Measurements from ENCODE around the gene PRRX1.

Gene PRRX1

DNA sequence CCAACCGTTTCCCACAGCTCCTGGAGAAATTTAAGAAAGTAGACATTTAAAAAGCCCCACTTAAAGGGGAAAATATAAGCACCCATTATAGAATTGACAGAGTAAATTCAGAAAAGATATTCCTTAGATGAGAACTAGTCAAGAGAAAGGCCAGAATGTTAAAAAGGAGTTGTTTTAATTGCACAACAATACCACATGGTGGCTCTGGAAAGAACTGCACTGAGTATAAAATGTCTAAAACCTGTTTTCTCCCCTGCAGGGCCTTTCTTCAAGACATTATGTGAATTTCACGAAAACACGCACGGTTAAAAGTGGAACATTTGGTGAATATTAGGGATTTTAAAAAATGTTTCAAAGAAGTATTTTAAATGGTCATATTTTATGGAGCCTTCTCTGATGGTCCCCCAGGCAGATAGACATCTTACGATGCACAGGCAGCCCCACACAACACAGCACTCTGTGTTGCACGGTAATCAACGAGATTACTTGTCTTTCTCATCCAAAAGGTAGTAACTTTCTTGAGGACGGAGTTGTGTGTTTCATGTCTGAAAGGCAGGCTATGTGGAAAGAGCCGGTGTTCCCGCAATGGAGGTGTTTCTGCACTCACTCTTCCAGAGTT lies 101.9 kb downstream of the PRRX1 start:
- peak; percentile 25 to 29 for DNase-seq (ENCODE audit: low read depth in 2 of 2)

DNA sequence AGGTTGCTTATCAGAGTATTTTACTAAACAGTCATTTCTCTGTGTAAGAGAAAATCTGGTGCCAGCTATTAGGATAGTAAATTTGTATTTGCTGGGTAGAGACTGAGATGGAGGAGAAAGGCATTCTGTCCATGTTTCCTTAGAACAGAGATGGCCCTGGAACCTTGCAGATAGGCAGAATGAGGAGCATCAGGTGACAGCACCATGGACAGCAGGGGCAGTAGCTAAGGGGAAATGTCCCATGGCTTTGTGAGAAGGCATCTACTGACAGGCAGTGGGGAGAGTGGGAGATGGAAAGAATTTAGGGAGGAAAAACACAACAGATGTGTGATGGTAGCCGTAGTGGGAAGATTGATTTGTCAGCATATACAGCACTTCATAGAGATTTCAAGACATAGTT lies 105.0 kb downstream of the PRRX1 start:
- DNase-seq (ENCODE audit: low read depth in 2 of 2): no peak

DNA sequence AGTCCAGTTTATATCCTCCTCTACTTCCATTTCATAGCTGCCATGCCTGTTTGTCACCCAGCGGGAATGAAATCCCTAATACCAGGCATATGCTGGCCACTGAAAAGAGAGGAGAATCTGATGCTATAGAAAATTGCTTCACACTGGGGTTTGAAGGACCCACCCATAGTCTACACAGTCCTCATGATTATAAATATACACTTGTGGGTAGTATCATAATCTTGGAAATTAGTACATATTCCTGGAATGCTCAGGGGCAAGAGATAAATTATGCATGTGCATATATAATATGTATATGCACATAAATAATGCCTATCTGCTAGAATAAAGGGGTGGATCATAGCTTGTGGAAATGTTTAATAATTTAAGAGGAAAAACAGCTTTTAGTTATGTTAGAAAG lies 105.8 kb downstream of the PRRX1 start:
- no peak for DNase-seq (ENCODE audit: low read depth in 2 of 2)

DNA sequence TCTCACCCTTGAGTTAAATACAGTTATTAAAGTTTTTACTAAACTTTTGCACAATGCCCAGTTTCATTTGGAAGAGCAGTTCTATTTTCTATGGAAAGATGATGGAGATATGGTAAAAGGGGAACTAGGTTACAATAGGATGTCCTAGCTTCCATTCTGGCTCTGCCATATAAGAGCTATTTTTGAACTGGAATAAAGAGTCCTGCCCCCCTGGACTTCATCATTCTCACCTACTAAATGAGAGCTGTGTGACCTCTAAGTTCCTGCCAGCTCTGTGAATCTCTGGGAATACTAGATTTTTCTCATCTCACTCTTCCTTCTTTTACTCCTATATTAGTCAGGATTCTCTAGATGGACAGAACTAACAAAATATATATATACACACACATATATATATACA lies 106.3 kb downstream of the PRRX1 start:
- DNase-seq (ENCODE audit: low read depth in 2 of 2): no peak

DNA sequence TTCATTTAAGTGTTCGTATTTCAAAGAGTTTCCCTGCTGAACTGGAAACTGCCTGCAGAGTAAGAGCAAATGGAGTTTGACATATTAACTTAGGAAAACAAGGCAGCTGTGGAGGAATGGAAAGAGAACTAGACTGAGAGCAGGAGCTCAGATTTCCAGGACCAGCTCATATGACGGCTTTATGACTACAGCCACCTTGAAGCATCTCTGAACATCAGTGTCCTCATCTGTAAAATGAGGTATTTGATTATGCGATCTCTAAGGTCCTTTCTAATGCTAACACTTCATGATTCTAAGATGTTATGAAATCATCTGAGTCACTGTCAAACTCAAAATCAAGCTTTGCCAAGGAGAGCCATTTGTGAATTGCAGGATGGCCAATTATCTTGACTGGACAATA lies 112.3 kb downstream of the PRRX1 start:
- DNase-seq (ENCODE audit: low read depth in 2 of 2): no peak

DNA sequence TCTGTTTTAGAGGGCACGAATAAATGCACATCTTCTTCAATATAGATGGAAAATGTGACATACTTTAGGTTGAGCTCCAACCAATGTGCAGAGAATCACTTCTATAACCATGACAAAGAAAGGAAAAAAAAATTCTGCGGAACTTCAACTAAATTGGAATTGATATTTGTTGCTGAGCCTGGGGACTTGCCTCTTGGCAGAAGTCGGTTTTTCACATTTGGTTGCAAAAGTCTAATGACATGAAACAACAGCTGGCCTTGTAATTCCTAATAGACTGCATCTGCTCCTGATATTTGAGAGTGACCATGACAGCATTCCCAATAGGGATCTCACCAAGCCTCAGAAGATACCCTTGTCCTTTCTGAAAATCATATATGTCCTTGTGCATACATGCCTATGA lies 112.8 kb downstream of the PRRX1 start:
- no peak for DNase-seq (ENCODE audit: low read depth in 2 of 2)

All from fibroblast of skin of left biceps (primary cell).